Measurements from ENCODE around the gene AGAP1.

DNA sequence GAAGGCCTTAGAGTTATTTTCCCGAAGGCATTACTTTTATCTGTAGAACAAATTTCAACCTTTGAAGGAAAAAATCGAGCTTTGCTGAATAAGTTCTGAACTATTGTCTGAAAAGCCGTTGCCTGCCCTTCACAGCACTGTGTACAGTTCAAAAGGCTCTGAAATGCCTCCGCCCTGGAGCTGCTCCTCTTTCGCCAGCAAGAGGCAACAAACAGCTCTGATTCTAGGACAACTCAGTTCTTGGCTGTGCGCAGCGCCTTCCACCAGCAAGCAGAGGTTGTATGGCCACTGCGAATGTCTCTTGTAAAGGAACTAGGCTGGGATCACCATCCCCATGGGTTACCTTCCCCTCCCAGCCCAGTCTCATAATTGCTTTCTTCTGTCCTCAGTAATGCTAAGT lies 365.8 kb downstream of the AGAP1 start:
- TF ChIP-seq POLR2A (IDR thresholded peaks at IDR 0.05; ENCODE audit: low read depth, low read length): no peak
- no peak for TF ChIP-seq POLR2AphosphoS5 (IDR thresholded peaks at IDR 0.05; ENCODE audit: low read depth, low read length)
- no peak for TF ChIP-seq PAX5 (IDR thresholded peaks at IDR 0.05; ENCODE audit: insufficient read depth, low read length, severe bottlenecking)
- no peak for TF ChIP-seq POU2F2 (IDR thresholded peaks at IDR 0.05; ENCODE audit: low read depth, low read length)
- TF ChIP-seq TAF1 (IDR thresholded peaks at IDR 0.05; ENCODE audit: low read depth, low read length): no peak
